NCI-H2227 (cell line): ENCODE results near the gene ZIC1.

Experiments used
- DNase-seq: peaks from one replicate; lab custom pipeline; 2025; ENCODE audit not compliant: unreplicated experiment; lab: John Stamatoyannopoulos, UW

ZIC1 gene

DNA sequence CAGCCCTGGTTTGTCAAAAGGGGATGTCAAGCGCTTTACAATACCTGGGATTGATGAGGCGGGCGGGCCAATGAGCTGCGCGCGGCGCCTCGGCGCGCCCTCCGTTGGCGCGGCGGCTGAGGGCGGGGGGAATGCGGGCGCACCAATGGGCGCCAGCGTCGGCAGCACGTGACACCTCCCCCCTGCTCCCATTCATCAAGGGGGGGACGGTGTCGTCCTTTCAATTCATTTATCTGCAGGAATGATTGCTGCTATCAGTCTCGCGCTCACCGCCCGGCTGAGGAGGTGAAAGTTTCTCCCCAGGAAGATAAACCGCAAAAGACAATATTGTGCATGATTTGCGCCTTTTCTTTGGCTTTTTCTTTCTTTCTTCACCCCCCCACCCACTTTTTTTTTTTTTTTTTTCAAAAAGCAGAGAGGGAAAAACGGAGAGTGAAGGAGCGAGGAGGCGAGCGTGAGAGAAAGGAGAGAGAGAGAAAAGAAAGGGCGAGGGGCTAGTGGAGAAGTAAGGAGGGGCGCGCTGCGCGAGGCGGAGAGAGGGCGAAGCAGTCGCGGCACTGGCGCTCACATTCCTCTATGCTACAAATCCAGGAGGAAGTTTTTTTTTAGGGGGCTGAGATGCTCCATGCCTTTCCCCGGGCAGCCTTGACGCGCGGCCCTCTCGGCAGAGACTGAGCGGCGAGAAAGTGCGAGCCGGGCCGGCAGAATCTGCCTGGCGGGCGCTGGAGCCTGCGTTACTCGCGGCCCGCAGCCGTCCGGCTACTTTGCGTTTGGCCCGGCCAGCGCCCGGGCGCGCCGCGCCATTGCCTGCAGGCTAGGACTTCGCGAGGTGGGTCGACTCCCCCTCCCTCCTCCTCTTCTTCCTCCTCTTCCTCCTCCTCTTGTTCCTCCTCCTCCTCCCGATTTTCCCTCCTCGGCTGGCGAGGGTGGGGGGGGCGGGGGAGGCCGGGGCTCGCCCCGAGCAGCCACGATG is at the start of gene ZIC1:
Gene ZIC1, plus strand, starts transcription at position 223 of the 973 bp plus-strand sequence. Its CDS starts 748 bp downstream, at position 971.
- DNase-seq, result no peak

DNA sequence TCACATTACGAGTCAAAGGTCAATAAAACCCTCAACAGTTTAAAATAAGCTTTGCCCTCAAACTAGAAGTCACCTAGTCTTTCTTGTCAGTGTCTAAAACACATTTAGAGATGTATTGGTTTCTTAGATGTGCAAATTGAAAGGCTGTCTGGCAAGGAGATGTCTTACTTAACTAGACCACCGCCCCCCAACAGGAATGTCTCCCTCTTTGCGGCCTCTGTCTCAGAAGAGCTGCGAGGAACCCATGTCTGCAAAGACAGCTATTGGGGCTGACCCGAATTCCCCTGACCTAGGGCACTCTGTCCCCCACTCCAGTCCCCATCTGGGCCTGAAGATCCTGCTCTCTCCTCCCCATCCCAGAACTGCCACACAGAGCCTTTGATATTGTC is 49.1 kb upstream of the ZIC1 start:
- no peak for DNase-seq

DNA sequence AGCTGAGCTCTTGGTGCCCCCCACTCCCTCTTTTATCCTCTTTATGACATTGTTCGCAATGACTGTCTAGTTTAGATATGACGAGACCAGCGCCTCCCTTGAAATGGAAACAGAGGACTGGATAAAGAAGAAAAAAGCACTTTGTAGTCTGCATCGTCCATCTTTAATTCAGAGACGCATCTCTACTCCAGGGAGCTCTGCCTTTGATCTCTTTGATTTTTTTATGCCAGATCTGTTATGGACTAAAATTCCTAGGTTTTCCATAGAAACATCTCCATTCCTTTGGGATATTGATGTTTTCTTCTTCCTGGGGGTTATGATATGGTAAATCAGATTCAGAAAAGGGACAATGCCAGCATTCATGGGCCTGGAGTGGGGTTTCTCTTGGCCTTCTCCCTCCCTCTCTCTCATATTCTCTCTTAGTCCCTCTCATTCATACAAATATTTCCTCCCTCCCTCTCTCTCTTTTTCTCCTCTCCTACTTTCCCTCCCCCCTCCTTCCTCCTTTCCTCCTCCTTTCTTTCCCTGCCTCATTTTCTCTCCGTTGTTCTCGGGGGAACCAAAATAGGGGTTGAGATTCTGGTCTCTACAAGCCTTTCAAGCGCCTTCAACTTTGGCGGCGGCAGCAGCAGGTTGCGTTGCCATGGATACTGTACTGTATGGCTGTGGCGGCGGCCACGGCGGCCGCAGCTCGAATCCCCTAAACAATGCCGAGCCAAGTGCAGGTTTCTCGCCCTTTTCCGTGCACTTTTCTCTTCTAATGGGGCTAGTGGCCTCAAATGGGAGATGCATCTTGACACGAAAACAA is 48.3 kb upstream of the ZIC1 start:
- peak; percentile 41 for DNase-seq

DNA sequence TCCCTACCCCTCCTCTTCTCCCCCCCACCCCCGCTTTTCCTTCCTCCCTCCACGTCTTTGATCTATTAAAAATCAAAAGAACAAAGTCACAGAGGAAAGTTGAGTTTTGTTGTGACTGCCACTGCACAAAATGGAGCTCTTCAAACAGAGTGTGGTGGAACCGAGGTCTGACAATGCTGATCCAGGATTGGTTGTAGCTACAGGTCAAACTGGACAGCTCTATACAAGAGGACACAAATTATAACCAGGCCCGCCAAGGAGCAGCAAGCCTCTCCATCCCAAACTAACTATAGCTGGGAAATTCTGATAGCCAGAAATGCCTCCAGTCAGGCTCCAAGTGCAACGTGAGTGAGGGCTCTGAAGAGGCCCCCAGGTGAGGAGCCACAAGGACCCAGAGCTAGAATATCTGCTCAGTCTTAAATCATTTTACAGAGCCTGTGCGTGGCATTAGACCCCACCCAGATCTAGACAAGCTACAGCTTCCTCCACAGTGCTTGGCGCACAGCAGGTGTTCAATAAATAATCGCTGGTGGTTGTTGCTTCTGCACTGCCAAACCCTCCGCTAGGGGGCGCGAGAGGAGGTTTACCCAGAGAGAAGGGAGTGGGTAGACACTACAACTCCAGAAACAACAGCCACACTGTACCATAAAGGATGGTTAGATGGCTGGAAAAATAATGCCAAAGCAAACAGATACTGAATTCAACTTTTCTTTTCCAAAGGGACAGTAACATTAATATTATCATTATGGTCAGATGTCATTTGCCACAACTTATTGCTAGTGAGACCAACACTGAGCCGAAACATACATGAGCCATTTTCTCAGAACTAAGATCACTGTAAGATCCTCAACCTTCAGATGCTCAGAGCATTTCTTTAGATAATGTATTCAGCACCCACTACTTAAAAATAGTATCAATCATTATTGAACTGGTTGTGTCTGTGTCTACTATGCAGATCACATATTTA is 47.4 kb upstream of the ZIC1 start:
- peak; percentile 2 for DNase-seq

DNA sequence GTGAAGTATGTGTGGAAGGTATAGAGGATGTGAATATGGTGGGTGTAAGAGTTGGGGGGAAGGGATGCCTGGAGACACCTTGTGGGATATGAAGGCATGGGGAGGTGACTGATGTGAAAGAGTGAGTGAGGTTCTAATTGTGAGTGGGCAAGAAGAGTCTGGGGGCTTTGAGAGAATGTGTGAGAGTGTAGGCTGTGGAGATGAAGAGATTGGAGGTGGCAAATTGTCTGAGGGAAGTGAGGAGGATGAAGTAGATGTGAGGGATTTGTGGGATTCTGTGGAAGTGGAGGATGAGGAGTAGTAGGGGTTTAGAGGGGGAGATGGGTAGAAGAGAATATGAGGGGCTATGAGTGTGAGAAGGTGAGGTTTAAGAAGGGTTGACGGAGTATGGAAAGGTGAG is 44.4 kb upstream of the ZIC1 start:
- no peak for DNase-seq

DNA sequence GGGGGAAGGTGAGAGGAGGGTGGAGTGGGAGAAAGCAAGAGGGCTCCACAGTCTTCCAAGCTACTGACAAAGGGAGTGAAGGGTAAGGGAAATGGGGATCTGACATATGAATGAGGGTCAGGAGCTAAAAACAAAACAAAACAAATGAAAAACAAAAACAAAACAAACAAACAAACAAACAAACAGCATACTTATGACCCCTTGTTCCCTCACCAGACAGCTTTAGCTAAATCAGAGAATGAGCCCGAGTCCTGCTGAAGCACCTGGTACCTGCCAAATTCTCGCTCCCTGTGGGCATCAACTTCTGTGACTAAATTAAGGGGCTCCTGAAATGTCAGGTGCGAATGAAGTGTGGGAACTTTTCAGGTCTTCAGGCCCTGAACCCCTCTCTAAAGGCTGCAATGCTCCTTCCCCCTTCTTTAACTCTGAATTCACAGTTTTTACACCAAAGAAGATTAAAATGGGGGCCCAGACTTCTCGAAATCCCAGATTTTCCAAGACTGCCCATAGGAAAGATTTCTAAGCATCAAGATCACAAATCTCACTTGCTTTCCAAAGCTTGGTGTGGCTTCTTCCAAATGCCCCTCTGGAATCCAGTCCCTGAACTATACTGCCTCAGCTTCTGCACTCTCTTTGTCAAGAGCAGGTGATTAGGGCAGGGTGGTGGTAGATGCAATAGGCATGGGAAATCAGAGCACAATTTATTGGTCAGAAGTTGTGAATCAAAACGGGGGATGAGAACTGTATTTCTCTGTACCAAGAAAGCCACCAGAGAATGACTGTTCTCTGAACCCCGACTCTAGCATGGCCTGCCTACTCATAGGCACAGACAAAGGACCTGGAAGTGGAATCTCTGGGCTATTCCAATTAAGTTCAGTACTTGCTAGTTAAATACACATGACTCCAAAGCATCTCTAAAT is 43.7 kb upstream of the ZIC1 start:
- DNase-seq, result no peak

DNA sequence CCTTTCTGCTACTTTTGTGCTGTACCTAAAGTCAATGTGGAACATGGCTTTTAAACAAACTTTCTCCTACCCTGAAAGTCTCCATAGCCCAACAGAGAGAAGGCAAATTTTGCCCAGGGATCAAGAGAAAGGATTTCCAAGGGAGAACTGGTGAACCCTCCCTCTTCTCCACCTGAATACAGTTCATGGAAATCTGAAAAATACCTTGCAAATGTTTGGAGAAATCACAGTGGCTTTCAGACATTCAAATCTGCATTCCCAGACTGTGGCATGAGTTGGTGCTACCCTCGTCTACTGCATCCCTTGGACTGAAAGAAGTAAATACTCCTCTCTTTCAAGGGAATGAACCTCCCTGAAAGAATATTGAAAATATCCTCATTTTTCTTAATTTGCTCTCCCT is 41.5 kb upstream of the ZIC1 start:
- no peak for DNase-seq

DNA sequence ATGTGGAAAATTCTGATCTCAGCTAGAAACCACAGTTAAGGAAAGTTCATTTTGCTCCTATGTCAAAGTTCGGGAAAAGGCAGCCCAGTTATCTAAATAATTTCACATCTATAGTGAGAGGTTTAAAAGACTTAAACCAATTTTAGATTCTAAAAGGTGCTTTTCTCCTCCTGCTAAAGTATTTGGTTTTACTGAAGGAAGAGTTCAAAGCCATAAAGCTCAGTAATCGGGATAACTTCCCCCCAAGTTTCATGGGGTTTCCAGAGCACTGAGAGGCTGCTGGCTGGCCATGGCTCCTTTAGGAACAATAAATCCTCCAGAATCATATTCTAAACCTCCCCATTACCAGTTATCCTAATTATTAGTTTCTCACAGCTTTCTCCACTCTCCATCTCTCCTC is 41.0 kb upstream of the ZIC1 start:
- no peak for DNase-seq

DNA sequence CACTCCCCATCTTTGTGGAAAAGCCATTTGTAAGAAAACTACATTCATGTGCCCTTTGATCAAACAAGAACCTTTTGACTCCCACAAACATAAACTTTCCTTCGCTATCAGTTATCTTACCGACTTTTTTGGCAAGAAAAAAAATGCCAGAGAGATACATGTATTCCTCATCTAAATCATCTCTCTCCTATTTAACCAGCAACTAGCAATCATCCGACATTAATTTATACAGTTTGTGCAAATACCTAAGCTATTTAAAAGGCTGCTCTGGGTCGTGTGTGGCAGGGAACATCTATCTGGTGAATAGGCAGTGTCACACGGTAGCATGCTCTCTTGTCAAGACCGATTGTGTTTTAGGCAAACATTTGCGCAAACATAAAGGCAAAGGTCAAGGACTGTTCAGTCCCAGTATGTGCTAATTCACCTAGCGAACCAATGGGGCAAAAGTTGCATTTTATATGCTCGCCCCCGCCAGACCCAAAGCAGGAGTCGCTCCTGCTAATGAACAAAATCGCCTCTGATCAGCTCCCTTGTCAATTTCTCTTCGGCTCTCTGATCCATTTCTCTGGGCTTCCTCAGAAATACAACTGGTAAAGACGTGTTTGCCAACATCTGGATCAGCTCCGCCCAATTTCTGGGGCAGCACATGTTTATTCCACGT is 40.5 kb upstream of the ZIC1 start:
- no peak for DNase-seq

DNA sequence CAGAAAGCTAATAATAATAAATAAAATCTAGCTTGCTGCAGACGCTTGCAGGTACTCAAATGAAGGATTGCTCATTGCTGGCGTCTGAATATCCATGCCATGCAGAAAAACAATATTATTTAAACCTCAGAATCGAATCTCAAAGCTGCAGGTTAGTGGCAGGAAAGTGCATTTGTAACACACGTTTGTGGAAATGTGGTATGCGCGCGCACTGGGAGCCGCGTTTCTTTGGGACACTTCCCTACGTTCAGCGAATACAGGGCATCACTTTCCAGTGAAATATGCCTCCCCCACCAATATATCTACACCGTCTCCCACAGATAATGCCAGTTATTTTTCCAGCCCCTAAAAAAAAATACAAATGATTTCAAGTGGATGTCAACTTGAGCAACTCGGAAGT is 39.9 kb upstream of the ZIC1 start:
- DNase-seq, result no peak

DNA sequence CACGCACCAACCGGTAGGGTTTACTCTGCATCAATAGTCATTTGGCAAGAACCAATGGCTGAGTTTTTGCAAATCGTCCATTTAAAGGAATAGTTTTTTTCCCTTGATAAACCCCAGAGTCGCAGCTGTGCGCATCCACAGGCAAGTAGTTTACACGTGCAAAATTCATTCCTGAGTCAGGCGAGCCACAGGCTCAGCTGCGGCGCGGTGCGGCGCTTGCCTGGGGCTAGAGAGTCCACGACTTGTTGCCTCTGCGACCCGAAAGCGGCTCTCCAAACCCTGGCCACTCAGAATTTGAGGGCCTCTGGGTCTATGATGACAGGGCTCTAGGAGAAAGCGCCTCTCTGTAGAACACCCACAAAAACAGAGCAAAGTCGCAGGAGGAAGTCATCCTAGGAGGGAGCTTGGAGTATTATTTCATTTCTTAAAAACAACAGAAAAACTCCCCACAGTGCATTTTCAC is 39.5 kb upstream of the ZIC1 start:
- DNase-seq, result no peak

DNA sequence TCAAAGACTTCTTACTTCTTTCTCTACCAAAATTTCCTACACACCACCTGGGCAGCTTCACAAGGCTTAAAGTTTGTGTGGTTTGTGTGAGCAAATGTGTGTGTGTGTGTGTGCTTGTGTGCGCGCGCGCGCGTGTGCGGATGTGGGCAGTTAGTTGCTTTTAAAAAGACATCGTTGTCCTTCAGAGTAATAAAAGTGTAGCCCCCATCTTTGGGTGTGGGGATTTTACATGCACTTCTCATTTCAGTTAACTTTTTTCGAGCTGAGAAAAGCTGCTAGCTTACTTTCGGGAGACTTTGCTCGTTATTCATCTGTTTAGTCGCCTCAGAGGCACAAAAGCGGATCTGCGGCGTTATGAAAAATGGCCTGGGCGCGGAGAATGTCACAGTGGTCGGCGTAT is 38.8 kb upstream of the ZIC1 start:
- no peak for DNase-seq

DNA sequence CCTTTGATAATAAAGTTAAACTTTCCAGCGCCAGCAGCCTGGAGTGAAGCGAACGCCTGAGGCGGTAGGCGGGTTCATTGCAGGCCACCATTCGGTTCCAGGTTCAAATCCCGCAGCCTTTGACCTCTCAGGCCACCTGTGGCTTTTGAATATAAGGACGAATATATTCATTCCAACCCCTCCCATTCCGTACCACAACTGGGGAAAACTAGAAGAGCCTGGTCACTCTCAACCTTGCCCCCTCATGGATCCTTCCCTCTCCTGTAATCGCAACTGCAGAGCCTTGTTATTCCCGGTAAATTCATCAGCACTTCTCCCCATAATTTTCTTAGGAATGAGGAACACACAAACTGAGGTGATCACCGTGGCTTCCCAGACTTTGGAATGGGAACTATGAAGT is 38.0 kb upstream of the ZIC1 start:
- no peak for DNase-seq

DNA sequence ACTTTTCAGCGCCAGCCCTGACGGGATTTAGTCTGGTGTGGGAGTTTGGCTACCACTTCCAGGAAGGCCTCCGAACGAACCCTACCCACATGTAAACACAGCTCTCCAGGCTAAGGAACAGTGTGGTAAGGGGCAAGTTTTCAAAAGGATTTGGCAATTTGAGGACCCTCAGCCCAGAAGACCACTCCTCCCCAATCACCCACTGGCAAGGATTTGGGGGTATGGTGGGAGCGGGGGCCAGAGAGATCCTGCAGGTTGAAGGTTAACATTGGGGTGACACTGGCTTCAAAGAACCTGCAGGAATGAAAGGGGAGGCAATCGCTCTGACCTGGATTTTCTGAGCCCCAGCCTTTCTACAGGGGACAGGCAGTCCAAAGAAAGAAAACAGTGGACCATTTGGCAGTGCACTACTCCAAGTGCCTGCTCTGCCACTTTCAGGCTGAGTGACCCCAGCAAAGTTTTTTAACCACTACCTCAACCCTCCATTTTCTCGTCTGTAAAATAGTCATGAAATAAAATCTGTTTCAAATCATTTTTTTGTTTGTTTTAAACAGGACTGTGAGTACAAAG is 37.3 kb upstream of the ZIC1 start:
- no peak for DNase-seq

DNA sequence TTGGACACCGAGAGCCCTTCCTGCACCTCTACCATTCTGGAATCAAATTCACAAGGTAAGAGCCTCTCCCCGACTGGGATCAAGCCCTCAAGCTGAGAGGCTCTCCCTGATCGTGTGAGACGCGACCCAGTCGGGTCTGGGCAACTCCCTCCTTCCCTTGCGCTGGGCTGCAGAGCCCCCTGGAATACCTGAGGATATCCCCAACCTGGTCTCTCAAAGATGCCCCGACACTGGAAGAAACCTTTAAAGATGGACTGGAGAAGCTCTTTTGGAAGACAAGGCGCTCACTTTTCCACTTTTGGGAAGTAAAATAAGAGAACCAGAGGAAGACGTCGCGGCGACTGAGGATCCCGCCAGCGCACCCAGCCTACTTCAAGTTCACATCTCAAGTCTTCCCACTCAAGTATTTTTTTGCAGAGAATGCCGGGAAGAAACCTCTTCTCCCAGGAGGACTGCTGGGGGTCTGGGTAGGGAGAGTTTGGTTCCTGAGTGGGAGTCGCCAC is 36.6 kb upstream of the ZIC1 start:
- DNase-seq, result no peak

DNA sequence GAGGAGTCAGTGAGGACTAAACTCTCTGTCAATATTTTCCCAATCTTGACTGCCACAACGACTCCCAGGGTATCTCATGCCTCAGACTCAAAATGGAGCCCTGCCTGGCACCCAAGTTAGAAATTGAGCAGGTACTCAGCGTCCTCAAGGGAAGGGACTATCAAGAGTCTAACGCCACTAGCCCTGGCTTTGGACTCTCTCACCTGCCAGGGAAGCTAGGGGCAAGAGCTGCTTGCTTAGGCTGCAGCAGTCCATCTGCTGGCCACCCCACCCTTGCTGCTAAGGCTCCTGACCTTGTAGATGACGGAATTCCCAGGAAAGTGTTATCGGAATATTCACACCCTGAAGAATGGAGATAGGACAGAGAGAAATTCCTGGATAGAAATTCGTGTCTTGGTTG is 35.9 kb upstream of the ZIC1 start:
- DNase-seq, result no peak

DNA sequence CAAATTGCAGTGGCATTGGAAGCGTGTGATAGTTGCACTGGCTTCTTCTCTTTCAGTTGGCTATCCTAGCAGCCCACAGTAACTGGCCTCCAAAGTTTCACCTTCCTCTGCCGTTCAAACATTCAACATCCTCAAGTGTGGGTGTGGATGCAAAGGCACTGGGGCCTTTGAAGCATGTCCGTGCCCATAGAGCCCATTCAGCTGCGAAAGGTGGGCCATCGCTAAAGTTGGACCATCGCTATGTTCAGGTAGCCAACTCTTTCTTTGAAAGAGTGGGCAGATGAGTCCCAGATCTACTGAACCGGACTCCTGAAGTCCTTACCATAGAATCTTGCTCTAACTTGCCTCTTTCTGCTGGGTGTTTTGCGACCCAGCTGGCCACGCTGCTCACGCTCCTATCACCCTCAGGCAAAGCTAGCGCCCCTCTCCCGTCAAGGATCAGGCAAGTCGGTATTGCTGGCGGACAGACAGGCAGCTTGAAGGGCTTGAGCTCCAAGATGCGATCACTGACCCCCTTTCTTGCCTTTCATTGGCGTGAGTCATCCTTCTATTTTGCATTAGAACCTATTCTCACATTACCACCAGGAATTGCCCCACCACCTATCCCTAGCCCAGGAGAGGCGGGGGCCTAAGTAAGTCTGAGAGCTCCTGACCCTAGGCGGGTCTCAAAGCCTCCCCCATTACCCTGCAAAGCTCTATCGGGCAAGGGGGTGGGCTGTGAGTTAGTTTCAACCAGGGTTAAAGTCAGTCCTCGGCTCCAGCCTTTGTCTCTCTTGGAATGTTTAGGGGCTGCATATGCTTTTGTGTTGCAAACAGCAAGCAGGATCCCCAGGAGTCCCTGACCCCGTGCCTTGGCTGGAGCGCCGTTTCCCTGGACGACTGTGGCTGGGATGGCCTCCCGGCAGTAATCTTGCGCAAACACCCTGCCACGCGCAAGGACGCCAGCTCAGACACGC is 31.5 kb upstream of the ZIC1 start:
- DNase-seq, result no peak

DNA sequence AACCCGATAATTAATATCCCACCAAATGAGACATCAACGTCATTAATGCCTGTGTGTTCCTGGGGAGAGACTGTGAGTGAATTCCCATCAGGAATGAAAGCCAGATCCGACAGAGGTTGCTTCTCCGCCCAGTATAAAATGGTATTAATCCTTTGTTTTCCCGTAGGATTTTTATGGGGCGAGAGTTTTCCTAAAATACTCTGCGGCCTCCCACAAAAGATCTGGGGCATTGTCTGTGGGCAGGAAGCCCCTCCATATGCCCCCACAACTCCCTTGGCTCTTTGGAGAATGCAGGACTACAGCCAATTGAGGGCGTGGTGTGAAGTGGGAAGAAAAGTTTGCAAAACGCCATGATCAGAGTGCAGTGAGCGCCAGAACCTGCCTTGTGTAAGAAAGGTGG is 29.5 kb upstream of the ZIC1 start:
- DNase-seq, result no peak
